ENCODE measurements around the gene ZNF566. TPM values are rescaled to one million over a fixed set of nuclear protein-coding genes. Genes with fewer than 3 reads are reported as not detected.

ZNF566 gene
- total RNA-seq: 11.8 TPM
- long read RNA-seq, transcript ZNF566-202 (5 exons, 2,644 nt): major isoform, 5 of 9 reads
- long read RNA-seq, partial matches to known transcripts: 0 of 9 reads
- long read RNA-seq, other reads (novel, unspliced or antisense): 1 of 9 reads

DNA sequence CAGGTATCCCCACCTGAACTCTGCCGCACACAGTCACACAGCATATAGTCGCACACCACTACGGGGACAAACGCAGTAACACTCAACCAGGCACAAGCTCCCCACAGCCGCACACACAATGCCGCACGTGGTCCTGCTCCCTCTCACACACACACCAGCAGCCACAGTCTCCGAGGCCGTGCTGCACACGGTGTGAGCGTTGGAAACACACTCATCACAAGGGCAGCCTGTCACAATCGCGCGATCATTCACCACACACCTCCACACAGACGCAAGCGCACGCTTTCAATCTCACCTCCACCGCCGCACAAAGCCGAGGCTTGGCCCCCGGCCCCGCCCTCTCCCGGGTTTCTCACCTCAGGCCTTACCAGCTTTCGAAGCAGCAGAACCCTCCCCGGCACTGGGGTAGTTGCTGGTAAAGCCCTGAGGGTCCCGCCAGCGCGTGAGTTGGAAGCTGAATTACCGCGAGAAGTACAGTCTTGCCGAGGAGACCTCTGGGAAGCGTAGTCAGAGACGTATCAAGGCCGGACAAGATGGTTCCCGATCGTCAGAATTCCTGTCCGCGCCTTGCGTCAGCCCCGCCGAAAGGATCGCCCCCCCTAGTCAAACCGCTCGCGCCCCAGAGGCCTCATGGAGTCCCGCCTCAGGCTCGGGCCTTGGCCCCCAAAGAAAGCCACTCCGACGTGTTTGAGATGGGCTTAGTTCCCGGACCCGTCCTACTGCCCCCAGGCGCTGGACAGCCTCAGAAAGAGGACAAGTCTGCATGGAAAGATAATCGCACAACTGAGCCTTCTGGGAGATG lies at the start of gene ZNF566:
TSS of gene ZNF566 (minus strand) at position 444 of the 802 bp plus-strand sequence. CDS start 13,004 bp downstream, outside the sequence.
- TF ChIP-seq, protein P1, sequence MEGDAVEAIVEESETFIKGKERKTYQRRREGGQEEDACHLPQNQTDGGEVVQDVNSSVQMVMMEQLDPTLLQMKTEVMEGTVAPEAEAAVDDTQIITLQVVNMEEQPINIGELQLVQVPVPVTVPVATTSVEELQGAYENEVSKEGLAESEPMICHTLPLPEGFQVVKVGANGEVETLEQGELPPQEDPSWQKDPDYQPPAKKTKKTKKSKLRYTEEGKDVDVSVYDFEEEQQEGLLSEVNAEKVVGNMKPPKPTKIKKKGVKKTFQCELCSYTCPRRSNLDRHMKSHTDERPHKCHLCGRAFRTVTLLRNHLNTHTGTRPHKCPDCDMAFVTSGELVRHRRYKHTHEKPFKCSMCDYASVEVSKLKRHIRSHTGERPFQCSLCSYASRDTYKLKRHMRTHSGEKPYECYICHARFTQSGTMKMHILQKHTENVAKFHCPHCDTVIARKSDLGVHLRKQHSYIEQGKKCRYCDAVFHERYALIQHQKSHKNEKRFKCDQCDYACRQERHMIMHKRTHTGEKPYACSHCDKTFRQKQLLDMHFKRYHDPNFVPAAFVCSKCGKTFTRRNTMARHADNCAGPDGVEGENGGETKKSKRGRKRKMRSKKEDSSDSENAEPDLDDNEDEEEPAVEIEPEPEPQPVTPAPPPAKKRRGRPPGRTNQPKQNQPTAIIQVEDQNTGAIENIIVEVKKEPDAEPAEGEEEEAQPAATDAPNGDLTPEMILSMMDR (IDR thresholded peaks at IDR 0.05; ENCODE audit: borderline replicate concordance): no peak
- peaks cover 29% of the 10 kb centered on the region for H3K4me1 ChIP-seq
- intact Hi-C loops (cut with micrococcal nuclease): no loop called here

DNA sequence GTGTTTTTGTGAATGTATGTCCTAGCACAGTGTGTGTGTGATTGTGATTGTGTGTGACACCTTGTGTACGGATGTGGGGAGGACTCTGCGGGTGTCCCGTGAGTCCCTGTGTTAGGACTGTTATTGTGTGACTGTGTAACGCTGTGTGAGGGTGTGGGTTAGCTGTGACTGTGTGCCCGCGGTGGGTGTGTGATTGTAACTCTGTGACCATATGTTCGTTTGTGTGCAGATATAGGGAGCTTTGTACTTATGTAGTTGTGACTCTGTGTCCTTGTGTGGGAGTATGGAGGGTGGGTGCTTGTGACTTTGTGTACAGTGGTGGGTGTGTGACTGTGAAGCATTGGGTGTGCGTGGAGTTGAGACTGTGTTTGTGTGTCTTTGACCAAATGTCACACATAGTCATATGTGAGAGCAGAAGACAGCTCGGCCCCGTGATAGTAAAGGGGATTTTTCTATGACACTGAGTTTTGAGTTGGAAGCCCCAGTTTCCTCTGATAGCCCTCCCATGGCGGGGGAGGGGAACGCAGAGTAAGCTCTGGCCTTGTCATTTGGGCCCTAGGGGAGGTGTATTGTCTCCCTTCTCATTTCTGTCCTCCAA lies 39.7 kb upstream of the ZNF566 start:
- Histone ChIP-seq H3K27me3 (ENCODE audit: low read depth) (no peaks in the 10 kb centered on the region), H3K27ac (replicated peaks) (peak overlapping the region; percentile 97), H3K4me3 (peak overlapping the region; percentile 73), H3K4me1 (peaks cover 31% of the 10 kb centered on the region), H3K9me3 (replicated peaks) (peaks cover 65% of the 10 kb centered on the region), H3K36me3 (peaks cover 47% of the 10 kb centered on the region)
- intact Hi-C loops (cut with micrococcal nuclease): no loop called here
- TF ChIP-seq, protein P1 (IDR thresholded peaks at IDR 0.05; ENCODE audit: borderline replicate concordance): no peak
- DNase-seq: no peak

More for the DNA sequence above, at the start of gene ZNF566:
- Histone ChIP-seq H3K36me3 (peaks cover 10% of the 10 kb centered on the region), H3K27me3 (ENCODE audit: low read depth) (no peaks in the 10 kb centered on the region), H3K27ac (replicated peaks) (peak within 1 kb of the TSS; percentile 98), H3K4me3 (peak within 1 kb of the TSS; percentile 95), H3K9me3 (replicated peaks) (peaks cover 5% of the 10 kb centered on the region)
- DNase-seq: peak; percentile 90

DNA sequence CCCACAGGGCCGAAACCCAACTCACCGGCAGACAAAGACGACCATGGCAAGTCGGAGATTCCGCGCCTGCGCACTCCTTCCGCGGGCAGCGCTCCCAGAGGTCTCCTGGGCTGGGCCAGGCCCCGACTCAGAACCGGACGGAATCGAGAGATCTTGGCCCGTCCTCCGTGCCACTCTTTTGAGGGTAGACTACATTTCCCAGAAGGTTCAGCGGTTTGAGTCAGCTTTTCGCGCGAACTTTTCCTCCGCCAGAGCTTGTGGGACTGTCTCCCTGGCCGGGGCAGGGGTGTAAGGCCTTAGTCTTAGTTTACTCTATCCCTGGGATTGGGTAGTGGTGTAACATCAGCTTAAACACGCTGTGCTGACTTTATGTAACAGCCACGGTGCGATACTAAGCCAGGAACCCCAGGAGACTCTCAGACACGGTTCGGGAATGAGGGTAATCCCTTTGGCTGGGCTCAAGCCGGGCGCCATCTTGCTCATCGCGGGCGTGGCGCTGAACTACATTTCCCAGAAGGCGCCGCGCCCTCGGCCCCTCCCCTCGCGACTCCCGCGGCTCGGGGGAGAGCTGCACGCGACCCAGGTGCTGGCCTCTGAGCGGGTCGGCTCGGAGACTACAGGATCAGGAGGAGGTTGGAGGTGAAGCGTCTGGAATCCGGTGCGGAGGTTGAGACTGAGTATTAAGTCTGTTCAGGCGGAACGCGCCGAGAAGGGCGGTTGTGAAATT lies 39.0 kb upstream of the ZNF566 start, which contains the start of gene ZNF260:
TSS of gene ZNF260 (minus strand) at position 78 of the 727 bp plus-strand sequence. CDS start 13,033 bp downstream, outside the sequence.
- no peaks in the 10 kb centered on the region for H3K27me3 ChIP-seq (ENCODE audit: low read depth)
- H3K27ac ChIP-seq (replicated peaks): peak within 1 kb of the TSS; percentile 97
- H3K4me1 ChIP-seq: peaks cover 31% of the 10 kb centered on the region
- intact Hi-C loops (cut with micrococcal nuclease): no loop called here
- H3K4me3 ChIP-seq: peak within 1 kb of the TSS; percentile 73
- H3K36me3 ChIP-seq: peaks cover 46% of the 10 kb centered on the region
- TF ChIP-seq, protein P1 (IDR thresholded peaks at IDR 0.05; ENCODE audit: borderline replicate concordance): no peak
- H3K9me3 ChIP-seq (replicated peaks): peaks cover 63% of the 10 kb centered on the region
- peak; percentile 98 for DNase-seq

DNA sequence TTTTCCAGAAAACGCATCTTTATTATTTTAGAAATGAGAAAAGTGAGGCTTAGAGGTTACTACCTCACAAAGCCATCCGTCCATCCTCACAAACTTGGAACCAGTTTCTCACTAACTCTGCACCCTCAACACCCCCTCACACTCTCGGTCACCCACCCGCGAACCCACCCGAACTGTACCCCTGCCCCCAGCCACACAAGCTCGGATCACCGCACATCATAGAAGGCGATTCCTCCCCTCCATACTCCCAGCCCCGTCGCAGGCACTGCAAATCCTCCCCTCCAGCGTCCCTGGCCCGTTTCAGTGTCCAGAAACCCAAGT lies 38.5 kb upstream of the ZNF566 start:
- Histone ChIP-seq H3K27ac (replicated peaks) (peak overlapping the region; percentile 97), H3K36me3 (peaks cover 46% of the 10 kb centered on the region), H3K4me3 (peak overlapping the region; percentile 73), H3K4me1 (peaks cover 35% of the 10 kb centered on the region), H3K27me3 (ENCODE audit: low read depth) (no peaks in the 10 kb centered on the region), H3K9me3 (replicated peaks) (peaks cover 63% of the 10 kb centered on the region)
- TF ChIP-seq, protein P1 (IDR thresholded peaks at IDR 0.05; ENCODE audit: borderline replicate concordance): no peak
- intact Hi-C loops (cut with micrococcal nuclease): no loop called here
- DNase-seq: no peak

DNA sequence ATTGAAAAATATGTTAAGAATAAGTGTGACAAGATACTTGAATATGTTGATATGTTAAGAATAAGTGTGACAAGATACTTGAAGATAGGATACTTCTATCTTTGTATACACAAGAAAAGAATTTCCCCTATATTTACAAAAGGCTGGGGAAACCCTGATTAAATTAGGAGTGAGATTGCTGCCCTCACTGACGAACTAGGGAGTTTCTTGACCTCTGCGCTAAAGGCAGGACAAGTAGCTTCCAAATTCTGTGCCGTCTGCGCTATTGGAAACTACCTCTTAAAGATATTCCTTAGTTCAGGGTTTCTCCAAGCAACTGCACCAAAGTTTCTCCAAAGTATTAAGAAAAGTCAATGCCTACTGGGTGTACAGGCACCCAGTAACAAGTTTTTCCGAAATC lies 38.0 kb upstream of the ZNF566 start:
- Histone ChIP-seq H3K4me3 (peak overlapping the region; percentile 73), H3K4me1 (peaks cover 40% of the 10 kb centered on the region), H3K9me3 (replicated peaks) (peaks cover 63% of the 10 kb centered on the region), H3K27ac (replicated peaks) (peak overlapping the region; percentile 97), H3K36me3 (peaks cover 46% of the 10 kb centered on the region), H3K27me3 (ENCODE audit: low read depth) (no peaks in the 10 kb centered on the region)
- intact Hi-C loops (cut with micrococcal nuclease): no loop called here
- DNase-seq: no peak
- TF ChIP-seq, protein P1 (IDR thresholded peaks at IDR 0.05; ENCODE audit: borderline replicate concordance): no peak
